ENCODE data around the gene LPP. TPM values are rescaled to one million over a fixed set of nuclear protein-coding genes. Genes with fewer than 3 reads are reported as not detected.

LPP gene
- total and polyA plus RNA-seq, 9 donors: 15.9 to 280 (median 134) TPM

DNA sequence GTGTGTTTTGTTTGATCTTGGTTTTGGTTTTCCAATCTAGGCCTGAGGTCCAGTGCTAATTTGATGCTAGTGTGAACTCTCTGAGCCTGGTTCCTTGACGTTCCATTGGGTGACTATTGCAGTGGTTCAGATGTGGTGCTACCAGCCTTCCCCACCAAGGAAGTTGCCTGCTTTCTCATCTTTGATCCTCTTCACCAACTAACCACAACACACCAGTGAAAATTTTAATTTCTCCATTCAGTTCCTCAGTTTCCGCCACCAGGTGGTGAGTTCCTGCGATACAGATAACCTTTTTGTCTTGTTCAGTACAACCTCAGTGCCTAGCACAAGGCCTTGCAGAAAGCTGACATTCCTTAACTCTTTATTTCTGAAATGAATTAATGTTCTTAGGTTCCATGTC lies 680.4 kb downstream of the LPP start:
- 79 to 91% (median 83%) methylated on average over 3 of the region's 3 CpGs for WGBS, 3 donors
- DNase-seq: no peak
- no peak overlapping the region for H3K27ac ChIP-seq
- no peaks in the 10 kb centered on the region for H3K27me3 ChIP-seq
- H3K9me3 ChIP-seq: no peaks in the 10 kb centered on the region
- H3K4me3 ChIP-seq: no peak overlapping the region
- intact Hi-C loops (cut with DNase I): no loop called here
- TF ChIP-seq CTCF (IDR thresholded peaks at IDR 0.05) (no peak), POLR2A (IDR thresholded peaks at IDR 0.05) (no peak), EP300 (IDR thresholded peaks at IDR 0.05) (no peak)
- no peaks in the 10 kb centered on the region for H3K36me3 ChIP-seq
- H3K4me1 ChIP-seq (ENCODE audit: insufficient read depth): peaks cover 5% of the 10 kb centered on the region

GRCh38 chr3:188839187-188839695 lies 685.3 kb downstream of the LPP start:
- WGBS, 3 donors: 87 to 93% (median 89%) methylated on average over 8 of the region's 8 CpGs
- H3K4me3 ChIP-seq: no peak overlapping the region
- no peak for DNase-seq
- H3K27me3 ChIP-seq: no peaks in the 10 kb centered on the region
- intact Hi-C loops (cut with DNase I): no loop called here
- H3K9me3 ChIP-seq: no peaks in the 10 kb centered on the region
- no peak for TF ChIP-seq EP300 (IDR thresholded peaks at IDR 0.05)
- TF ChIP-seq CTCF (IDR thresholded peaks at IDR 0.05): no peak
- TF ChIP-seq POLR2A (IDR thresholded peaks at IDR 0.05): no peak
- H3K4me1 ChIP-seq (ENCODE audit: insufficient read depth): peaks cover 2% of the 10 kb centered on the region
- H3K27ac ChIP-seq: no peak overlapping the region
- H3K36me3 ChIP-seq: no peaks in the 10 kb centered on the region

GRCh38 chr3:188840290-188840689 lies 686.3 kb downstream of the LPP start:
- Histone ChIP-seq H3K27me3 (no peaks in the 10 kb centered on the region), H3K9me3 (no peaks in the 10 kb centered on the region), H3K4me3 (no peak overlapping the region), H3K27ac (no peak overlapping the region), H3K4me1 (ENCODE audit: insufficient read depth) (peaks cover 2% of the 10 kb centered on the region), H3K36me3 (no peaks in the 10 kb centered on the region)
- TF ChIP-seq CTCF (IDR thresholded peaks at IDR 0.05): no peak
- no peak for TF ChIP-seq EP300 (IDR thresholded peaks at IDR 0.05)
- no peak for TF ChIP-seq POLR2A (IDR thresholded peaks at IDR 0.05)
- no peak for DNase-seq
- 88 to 97% (median 92%) methylated on average over 1 of the region's 1 CpG for WGBS, 3 donors
- intact Hi-C loops (cut with DNase I): no loop called here

DNA sequence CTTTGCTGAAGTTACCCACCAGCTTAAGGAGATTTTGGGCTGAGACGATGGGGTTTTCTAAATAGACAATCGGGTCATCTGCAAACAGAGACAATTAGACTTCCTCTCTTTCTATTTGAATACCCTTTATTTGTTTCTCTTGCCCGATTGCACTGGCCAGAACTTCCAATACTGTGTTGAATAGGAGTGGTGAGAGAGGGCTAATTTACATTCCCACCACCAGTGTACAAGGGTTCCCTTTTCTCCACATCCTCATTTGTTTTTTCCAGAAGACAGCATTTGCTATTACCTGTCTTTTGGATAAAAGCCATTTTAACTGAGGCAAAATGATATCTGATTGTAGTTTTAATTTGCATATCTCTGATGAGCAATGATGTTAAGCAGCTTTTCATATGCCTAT lies 687.9 kb downstream of the LPP start:
- DNase-seq: no peak
- Histone ChIP-seq H3K4me1 (ENCODE audit: insufficient read depth) (no peaks in the 10 kb centered on the region), H3K9me3 (no peaks in the 10 kb centered on the region), H3K27ac (no peak overlapping the region), H3K27me3 (no peaks in the 10 kb centered on the region), H3K4me3 (no peak overlapping the region), H3K36me3 (no peaks in the 10 kb centered on the region)
- intact Hi-C loops (cut with DNase I): no loop called here
- TF ChIP-seq CTCF (IDR thresholded peaks at IDR 0.05) (no peak), EP300 (IDR thresholded peaks at IDR 0.05) (no peak), POLR2A (IDR thresholded peaks at IDR 0.05) (no peak)
- WGBS, 3 donors: 88 to 94% (median 93%) methylated on average over 3 of the region's 3 CpGs

Measured in ovary (tissue), 9 donors.